H9 (cell line): ENCODE measurements around the gene ZFYVE28. TPM values are rescaled to one million over a fixed set of nuclear protein-coding genes. Genes with fewer than 3 reads are reported as not detected.

Source experiments
- DNase-seq: peaks from one replicate; pipeline ENCODE4 v3.0.0-alpha.2; 2017
- H2AFZ ChIP-seq: one replicate; pipeline ENCODE4 v1.6.1; 2013; ENCODE audit warnings: mild to moderate bottlenecking, low read length, control low read depth, moderate library complexity
- H2AK5ac ChIP-seq: 2 replicates; pipeline ENCODE4 v1.6.1; 2013; ENCODE audit warnings: low read length, control low read depth, mixed read lengths; ENCODE audit not compliant: insufficient read length
- H2BK120ac ChIP-seq: one replicate; pipeline ENCODE4 v1.6.1; 2013; ENCODE audit warnings: low read depth, mild to moderate bottlenecking, low read length, control low read depth, inconsistent platforms; ENCODE audit not compliant: poor library complexity, severe bottlenecking
- H2BK12ac ChIP-seq: 2 replicates; pipeline ENCODE4 v1.6.1; 2013; ENCODE audit warnings: low read length, control low read depth, mixed read lengths, low read depth; ENCODE audit not compliant: insufficient read length
- H2BK15ac ChIP-seq: 2 replicates; pipeline ENCODE4 v1.6.1; 2013; ENCODE audit warnings: low read depth, low read length, control low read depth
- H2BK20ac ChIP-seq: one replicate; pipeline ENCODE4 v1.6.1; 2013; ENCODE audit warnings: low read depth, mild to moderate bottlenecking, low read length, control low read depth, inconsistent platforms; ENCODE audit not compliant: poor library complexity, severe bottlenecking
- H2BK5ac ChIP-seq: 2 replicates; pipeline ENCODE4 v1.6.1; 2013; ENCODE audit warnings: low read length, control low read depth, mixed read lengths; ENCODE audit not compliant: insufficient read length
- H3K14ac ChIP-seq: 2 replicates; pipeline ENCODE4 v1.6.1; 2013; ENCODE audit warnings: low read length, control low read depth; ENCODE audit not compliant: insufficient read depth
- H3K18ac ChIP-seq: 2 replicates; pipeline ENCODE4 v1.6.1; 2013; ENCODE audit warnings: low read depth, mild to moderate bottlenecking, mixed read lengths, low read length, control low read depth; ENCODE audit not compliant: insufficient read length
- H3K23ac ChIP-seq: 2 replicates; pipeline ENCODE4 v1.6.1; 2013; ENCODE audit warnings: low read length, control low read depth, mixed read lengths, low read depth; ENCODE audit not compliant: insufficient read length
- H3K23me2 ChIP-seq: 2 replicates; pipeline ENCODE4 v1.6.1; 2013; ENCODE audit warnings: low read depth, mild to moderate bottlenecking, mixed read lengths, low read length, control low read depth; ENCODE audit not compliant: insufficient read length, poor library complexity, severe bottlenecking
- H3K27ac ChIP-seq: 2 replicates; pipeline ENCODE4 v1.5.1; 2013; ENCODE audit warnings: low read length, control low read depth, mixed read lengths, low read depth; ENCODE audit not compliant: insufficient read length
- H3K27me3 ChIP-seq: 2 replicates; pipeline ENCODE4 v1.6.1; 2013; ENCODE audit warnings: low read length, control low read depth, inconsistent platforms; ENCODE audit not compliant: insufficient read depth
- H3K4ac ChIP-seq: 2 replicates; pipeline ENCODE4 v1.6.1; 2013; ENCODE audit warnings: low read depth, mild to moderate bottlenecking, control low read depth, inconsistent platforms, low read length, moderate library complexity
- H3K4me1 ChIP-seq: 2 replicates; pipeline ENCODE4 v1.6.1; 2013; ENCODE audit warnings: low read length, control low read depth, inconsistent platforms; ENCODE audit not compliant: insufficient read depth
- H3K4me2 ChIP-seq: 2 replicates; pipeline ENCODE4 v1.6.1; 2013; ENCODE audit warnings: low read length, control low read depth, mixed read lengths; ENCODE audit not compliant: insufficient read length, insufficient read depth
- H3K56ac ChIP-seq: 2 replicates; pipeline ENCODE4 v1.6.1; 2013; ENCODE audit warnings: low read depth, mild to moderate bottlenecking, mixed read lengths, low read length, control low read depth; ENCODE audit not compliant: insufficient read length
- H3K79me1 ChIP-seq: 2 replicates; pipeline ENCODE4 v1.6.1; 2013; ENCODE audit warnings: low read depth, mild to moderate bottlenecking, moderate library complexity, low read length, control low read depth, inconsistent platforms; ENCODE audit not compliant: insufficient read depth, poor library complexity, severe bottlenecking
- H3K79me2 ChIP-seq: 2 replicates; pipeline ENCODE4 v1.6.1; 2013; ENCODE audit warnings: low read length, control low read depth, inconsistent platforms; ENCODE audit not compliant: insufficient read depth
- H3K9ac ChIP-seq: 2 replicates; pipeline ENCODE4 v1.6.1; 2013; ENCODE audit warnings: low read length, control low read depth, mixed read lengths; ENCODE audit not compliant: insufficient read length; ENCODE audit errors: extremely low read depth
- H3K9me3 ChIP-seq: one replicate; pipeline ENCODE4 v1.6.1; 2013; ENCODE audit warnings: low read depth, low read length, inconsistent platforms; ENCODE audit not compliant: control insufficient read depth
- H3T11ph ChIP-seq: one replicate; pipeline ENCODE4 v1.6.1; 2013; ENCODE audit warnings: mild to moderate bottlenecking, low read length, control low read depth, inconsistent platforms
- H4K20me1 ChIP-seq: one replicate; pipeline ENCODE4 v1.6.1; 2013; ENCODE audit not compliant: control insufficient read depth, insufficient read length, insufficient read depth
- H4K5ac ChIP-seq: 2 replicates; pipeline ENCODE4 v1.6.1; 2013; ENCODE audit warnings: low read depth, mild to moderate bottlenecking, mixed read lengths, low read length, control low read depth; ENCODE audit not compliant: insufficient read length
- H4K8ac ChIP-seq: replicated peaks from 2 replicates; pipeline ENCODE4 v1.6.1; 2013; ENCODE audit warnings: low read length, control low read depth, mixed read lengths, low read depth; ENCODE audit not compliant: insufficient read length
- H4K91ac ChIP-seq: 2 replicates; pipeline ENCODE4 v1.6.1; 2013; ENCODE audit warnings: low read depth, mild to moderate bottlenecking, moderate library complexity, mixed read lengths, low read length, control low read depth; ENCODE audit not compliant: insufficient read length
- H3K27ac Mint-ChIP-seq, 3 experiments: 2 replicates in 2 of 3; 3 replicates in 1 of 3; pipeline ENCODE4 v1.8.0; 2020 to 2021; ENCODE audit warnings: mixed read lengths in 3 of 3, mild to moderate bottlenecking in 1 of 3, moderate library complexity in 1 of 3
- H3K27me3 Mint-ChIP-seq: 2 replicates; pipeline ENCODE4 v1.8.0; 2021; ENCODE audit warnings: low read depth, mild to moderate bottlenecking, moderate library complexity, mixed read lengths
- H3K36me3 Mint-ChIP-seq, 3 experiments: 2 replicates in 2 of 3; 3 replicates in 1 of 3; pipeline ENCODE4 v1.8.0; 2020 to 2021; ENCODE audit warnings: low read depth in 3 of 3, mixed read lengths in 3 of 3; ENCODE audit not compliant: insufficient read depth in 1 of 3
- H3K4me1 Mint-ChIP-seq, 2 experiments: 2 replicates each; pipeline ENCODE4 v1.8.0; 2020; ENCODE audit warnings: mixed read lengths in 2 of 2
- H3K4me3 Mint-ChIP-seq, 2 experiments: 2 replicates in 1 of 2; 3 replicates in 1 of 2; pipeline ENCODE4 v1.8.0; 2020 to 2021; ENCODE audit warnings: mild to moderate bottlenecking in 2 of 2, mixed read lengths in 2 of 2, moderate library complexity in 1 of 2
- H3K9me3 Mint-ChIP-seq, 2 experiments: 2 replicates in 1 of 2; 3 replicates in 1 of 2; pipeline ENCODE4 v1.8.0; 2020; ENCODE audit warnings: mild to moderate bottlenecking in 2 of 2, mixed read lengths in 2 of 2, moderate library complexity in 1 of 2
- CTCF ChIP-seq: fragments of 200-600 bp; sonication (generic); conservative IDR thresholded peaks from 3 replicates; pipeline ENCODE4 v1.8.0; 2021; ENCODE audit warnings: antibody characterized with exemption, mild to moderate bottlenecking
- WGBS: extraction: QIAGEN DNeasy Blood & Tissue Kit; methylation state at CpG from one replicate; pipeline ENCODE4 v1.1.7; 2013; ENCODE audit warnings: missing lambda C conversion rate, low lambda C conversion rate, mixed read lengths; ENCODE audit not compliant: insufficient read length; ENCODE audit errors: extremely low coverage; 5-methylcytosine and 5-hydroxymethylcytosine counted together
- total RNA-seq: library from RNA; stranded (reverse); gene quantifications from 2 replicates; pipeline ENCODE4 v1.2.1, GENCODE V29; 2021

The ZFYVE28 gene
- total RNA-seq, 1 experiment from 2014 or later: 0.98 TPM

GRCh38 chr4:2387829-2388228 lies 30.6 kb downstream of the ZFYVE28 start:
- TF ChIP-seq CTCF: no peak
- H3K9me3 Mint-ChIP-seq: no peaks in the 10 kb centered on the region; a peak in 1 of 5 replicates
- Histone ChIP-seq H4K5ac (no peak overlapping the region), H3K4me1 (peaks cover 4% of the 10 kb centered on the region; the same call in 1 of the 2 replicates), H2AK5ac (no peak overlapping the region), H3K23ac (no peak overlapping the region), H3K27me3 (no peaks in the 10 kb centered on the region), H4K8ac (no peak overlapping the region), H2BK5ac (no peak overlapping the region), H3K79me1 (no peaks in the 10 kb centered on the region), H2BK15ac (no peak overlapping the region), H3K56ac (no peak overlapping the region), H2BK12ac (no peak overlapping the region), H4K91ac (no peak overlapping the region), H3K18ac (no peak overlapping the region), H3K9ac (no peak overlapping the region), H4K20me1 (peaks cover 2% of the 10 kb centered on the region), H3K4me2 (no peak overlapping the region), H3K23me2 (no peaks in the 10 kb centered on the region), H3T11ph (no peak overlapping the region), H2BK20ac (no peak overlapping the region), H3K14ac (no peak overlapping the region), H3K27ac (no peak overlapping the region), H2BK120ac (no peak overlapping the region), H2AFZ (no peak overlapping the region), H3K9me3 (no peaks in the 10 kb centered on the region), H3K4ac (no peak overlapping the region), H3K79me2 (no peaks in the 10 kb centered on the region)
- no peak overlapping the region for H3K4me3 Mint-ChIP-seq
- no peak for DNase-seq
- H3K27ac Mint-ChIP-seq: no peak overlapping the region
- WGBS: no CpG with 5 or more reads among the region's 12 CpGs
- H3K36me3 Mint-ChIP-seq: no peaks in the 10 kb centered on the region; a peak in 1 of 7 replicates
- H3K27me3 Mint-ChIP-seq: peaks cover 16% of the 10 kb centered on the region
- H3K4me1 Mint-ChIP-seq: peaks cover 34 to 41% of the 10 kb centered on the region in 2 experiments
